DND-41 (cell line): ENCODE data around the gene COG8.

Source experiments
- EZH2 ChIP-seq: IDR thresholded peaks from 3 replicates; pipeline ENCODE4 v1.6.1; 2012; ENCODE audit warnings: borderline replicate concordance, low read depth, mild to moderate bottlenecking, moderate library complexity, low read length, inconsistent platforms; ENCODE audit not compliant: severe bottlenecking
- TF ChIP-seq, protein P1 (sequence below): IDR thresholded peaks from 2 replicates; pipeline ENCODE4 v1.5.1; 2012; ENCODE audit warnings: borderline replicate concordance, low read length, moderate library complexity, mild to moderate bottlenecking; ENCODE audit not compliant: poor library complexity, severe bottlenecking; ENCODE audit errors: extremely low read depth

DNA sequence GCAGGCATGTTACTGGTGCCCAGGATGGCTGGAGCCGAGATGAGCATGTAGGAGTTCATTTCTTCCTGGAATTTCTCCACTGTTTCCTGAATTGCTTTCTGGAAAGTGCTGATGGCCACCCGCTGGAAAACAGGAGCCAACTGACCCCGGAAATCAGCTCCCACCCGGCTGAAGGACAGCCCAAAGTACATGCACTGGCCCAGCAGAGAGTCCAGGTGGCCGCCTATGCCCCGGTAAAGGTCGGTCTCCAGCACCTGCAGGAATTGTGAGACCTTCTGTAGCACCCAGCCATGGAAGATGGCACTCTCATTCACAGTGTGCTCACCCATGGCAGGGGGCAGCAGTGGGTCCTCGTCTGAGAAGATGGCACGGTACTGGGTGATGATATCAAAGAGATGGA lies 4.7 kb downstream of the COG8 start:
- TF ChIP-seq, protein P1, sequence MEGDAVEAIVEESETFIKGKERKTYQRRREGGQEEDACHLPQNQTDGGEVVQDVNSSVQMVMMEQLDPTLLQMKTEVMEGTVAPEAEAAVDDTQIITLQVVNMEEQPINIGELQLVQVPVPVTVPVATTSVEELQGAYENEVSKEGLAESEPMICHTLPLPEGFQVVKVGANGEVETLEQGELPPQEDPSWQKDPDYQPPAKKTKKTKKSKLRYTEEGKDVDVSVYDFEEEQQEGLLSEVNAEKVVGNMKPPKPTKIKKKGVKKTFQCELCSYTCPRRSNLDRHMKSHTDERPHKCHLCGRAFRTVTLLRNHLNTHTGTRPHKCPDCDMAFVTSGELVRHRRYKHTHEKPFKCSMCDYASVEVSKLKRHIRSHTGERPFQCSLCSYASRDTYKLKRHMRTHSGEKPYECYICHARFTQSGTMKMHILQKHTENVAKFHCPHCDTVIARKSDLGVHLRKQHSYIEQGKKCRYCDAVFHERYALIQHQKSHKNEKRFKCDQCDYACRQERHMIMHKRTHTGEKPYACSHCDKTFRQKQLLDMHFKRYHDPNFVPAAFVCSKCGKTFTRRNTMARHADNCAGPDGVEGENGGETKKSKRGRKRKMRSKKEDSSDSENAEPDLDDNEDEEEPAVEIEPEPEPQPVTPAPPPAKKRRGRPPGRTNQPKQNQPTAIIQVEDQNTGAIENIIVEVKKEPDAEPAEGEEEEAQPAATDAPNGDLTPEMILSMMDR: no peak
- no peak for TF ChIP-seq EZH2
